NCI-H146 treated with DMSO at 0.1 percent for 48 hours (cell line): Measurements from ENCODE around the gene CARM1.
A peak's percentile ranks its signal among the peaks of the same experiment; 100 is the strongest.
"Not testable (repeated sequence)": the region's sequence is repeated elsewhere in the genome, so short reads cannot be mapped to it uniquely, and the experiment has no call there.

Source experiments
- DNase-seq: peaks from one replicate; lab custom pipeline; 2025; ENCODE audit not compliant: unreplicated experiment; lab: John Stamatoyannopoulos, UW

The CARM1 gene

DNA sequence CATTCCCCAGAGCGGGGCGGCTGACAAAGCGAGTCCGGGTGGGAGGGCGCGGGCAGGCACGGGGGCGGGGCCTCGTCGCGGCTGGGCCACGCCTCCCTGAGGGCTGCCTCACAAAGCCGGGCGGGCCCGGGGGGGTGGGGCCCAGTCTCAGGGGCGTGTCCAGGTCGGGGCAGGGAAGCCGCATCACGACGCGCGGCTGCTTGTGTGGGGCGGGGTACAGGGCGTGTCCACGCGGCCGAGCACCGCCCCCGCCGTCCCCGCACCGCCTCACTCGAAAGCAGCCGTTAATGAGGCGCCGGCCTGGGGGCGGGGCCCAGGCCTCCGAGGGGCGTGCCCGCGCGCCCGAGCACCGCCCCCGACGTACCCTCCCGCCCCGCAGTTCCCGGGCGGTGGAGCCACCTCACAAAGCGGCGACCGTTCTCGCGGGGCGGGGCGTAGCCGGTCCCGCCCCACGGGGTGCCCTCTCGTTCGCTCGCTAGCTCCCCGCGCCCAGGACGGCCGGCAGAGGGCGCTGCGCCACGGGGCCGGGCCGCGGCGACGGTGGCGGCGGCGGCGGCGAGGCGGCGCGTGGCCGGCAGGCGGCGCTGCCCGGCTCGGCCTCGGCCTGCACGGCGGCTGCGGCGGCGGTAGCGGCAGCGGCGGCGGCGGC, at the start of gene CARM1:
Gene CARM1 (plus strand): TSS at position 599 of the 649 bp plus-strand sequence. CDS start 150 bp downstream, outside the sequence.
- DNase-seq = peak; percentile 98

- DNase-seq = no peak
These were observed 47.7 kb upstream of the CARM1 start for GRCh38 chr19:10823690-10824089.

DNA sequence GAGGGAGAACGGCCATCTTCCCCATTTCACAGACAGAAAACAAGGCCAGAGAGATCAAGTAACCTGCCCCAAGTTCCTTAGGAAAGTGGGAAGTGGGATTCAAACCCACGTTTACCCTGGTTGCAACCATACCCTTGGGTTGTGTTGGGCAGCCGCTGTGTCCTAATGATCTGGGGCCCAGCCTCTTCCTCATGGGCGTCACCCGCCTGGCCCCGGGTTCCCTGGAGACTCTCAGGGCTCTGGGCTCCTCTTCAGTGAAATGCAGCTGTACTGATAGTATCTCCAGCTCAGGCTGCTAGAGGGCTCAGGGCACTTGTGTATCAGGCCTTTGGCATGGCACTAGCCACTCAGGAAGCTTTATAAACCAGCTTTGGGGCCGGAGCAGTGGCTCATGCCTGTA, 45.1 kb upstream of the CARM1 start:
- DNase-seq = no peak

GRCh38 chr19:10826846-10827245, 44.5 kb upstream of the CARM1 start:
- DNase-seq = no peak

DNA sequence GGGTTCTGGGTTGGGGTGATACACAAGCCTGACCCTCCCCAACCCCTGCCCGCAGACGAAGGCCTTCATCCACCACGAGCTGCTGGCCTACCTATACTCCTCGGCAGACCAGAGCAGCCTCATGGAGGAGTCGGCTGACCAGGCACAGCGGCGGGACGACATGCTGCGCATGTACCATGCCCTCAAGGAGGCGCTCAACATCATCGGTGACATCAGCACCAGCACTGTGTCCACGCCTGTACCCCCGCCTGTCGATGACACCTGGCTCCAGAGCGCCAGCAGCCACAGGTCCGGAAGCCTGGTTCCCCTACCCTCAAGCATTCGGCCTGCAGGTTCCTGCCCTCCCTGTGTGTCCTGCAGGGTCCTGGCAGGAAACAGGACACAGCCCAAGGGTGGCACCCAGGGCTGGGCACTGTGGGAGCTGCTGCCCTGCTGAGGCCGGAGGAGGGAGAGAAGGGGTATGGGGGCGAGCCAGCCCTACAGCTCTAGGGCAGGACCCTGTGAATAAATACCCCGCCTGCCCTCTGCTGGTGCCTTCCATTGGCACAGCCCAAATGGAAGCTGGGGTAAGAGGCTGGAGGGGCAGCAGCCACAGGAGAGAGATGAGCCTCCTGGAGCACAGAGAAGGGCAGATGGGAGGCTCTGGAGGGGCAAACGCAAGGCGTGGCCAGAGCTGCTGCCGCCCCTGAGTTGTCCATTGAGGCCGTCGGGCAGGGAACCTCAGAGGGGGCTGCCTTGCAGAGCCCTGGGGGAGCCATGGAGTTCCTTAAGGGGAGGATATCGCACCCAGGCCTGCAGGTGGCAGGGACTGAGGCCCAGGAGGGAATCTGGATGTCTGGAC, 42.2 kb upstream of the CARM1 start:
- DNase-seq = no peak

GRCh38 chr19:10829967-10830366, 41.4 kb upstream of the CARM1 start:
- DNase-seq = no peak

DNA sequence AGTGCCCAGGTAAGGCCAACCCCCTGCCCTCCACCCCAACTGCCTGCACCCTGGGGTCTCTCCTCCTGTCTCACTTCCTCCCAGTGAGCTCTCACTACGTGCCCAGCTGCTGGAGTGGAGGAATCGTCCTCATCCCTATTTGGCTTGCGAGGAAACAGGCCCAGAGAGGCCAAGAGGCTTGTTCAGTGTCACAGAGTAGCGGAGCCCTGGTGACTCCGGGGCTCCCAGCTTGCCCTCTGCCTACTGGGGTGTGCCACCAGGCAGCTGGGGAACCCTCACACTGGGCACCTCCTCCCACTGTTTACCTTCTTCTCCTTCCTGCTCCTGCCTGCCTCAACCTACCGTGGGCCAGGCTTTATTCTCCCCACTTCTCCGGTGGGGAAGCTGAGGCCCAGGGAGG, 41.0 kb upstream of the CARM1 start:
- DNase-seq = no peak

DNA sequence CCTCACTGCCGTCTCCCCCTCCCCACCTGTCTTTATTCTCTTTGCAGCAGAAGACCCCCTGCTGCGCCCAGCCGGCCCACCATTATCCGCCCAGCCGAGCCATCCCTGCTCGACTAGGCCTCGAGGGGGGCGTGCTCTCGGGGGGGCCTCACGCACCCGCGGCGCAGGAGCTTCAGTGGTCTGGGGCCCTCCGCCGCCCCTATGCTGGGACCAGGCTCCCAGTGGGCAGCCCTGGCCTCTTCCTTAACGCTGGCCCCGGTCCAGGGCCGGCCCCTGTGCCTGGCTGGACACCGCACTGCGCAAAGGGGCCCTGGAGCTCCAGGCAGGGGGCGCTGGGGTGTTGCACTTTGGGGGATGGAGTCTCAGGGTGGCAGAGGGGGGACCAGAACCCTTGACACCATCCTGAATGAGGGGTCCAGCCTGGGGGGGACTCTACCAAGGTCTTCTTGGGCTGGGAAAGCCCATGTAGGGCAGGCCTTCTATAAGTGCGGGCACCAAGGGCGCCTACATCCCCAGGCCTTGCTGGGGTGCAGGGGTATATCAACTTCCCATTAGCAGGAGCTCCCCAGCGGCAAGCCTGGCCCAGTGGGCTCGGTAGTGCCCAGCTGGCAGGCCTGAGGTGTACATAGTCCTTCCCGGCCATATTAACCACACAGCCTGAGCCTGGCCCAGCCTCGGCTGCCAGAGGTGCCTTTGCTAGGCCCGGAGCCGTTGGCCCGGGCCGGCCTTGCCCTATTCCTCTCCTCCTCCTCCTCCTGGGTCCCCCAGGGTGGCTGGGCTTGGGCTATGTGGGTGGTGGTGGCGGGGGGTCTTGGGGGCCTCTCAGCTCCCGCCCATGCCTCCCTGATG, 40.2 kb upstream of the CARM1 start:
- DNase-seq = no peak

GRCh38 chr19:10831987-10832938, 39.1 kb upstream of the CARM1 start:
- no peak for DNase-seq

DNA sequence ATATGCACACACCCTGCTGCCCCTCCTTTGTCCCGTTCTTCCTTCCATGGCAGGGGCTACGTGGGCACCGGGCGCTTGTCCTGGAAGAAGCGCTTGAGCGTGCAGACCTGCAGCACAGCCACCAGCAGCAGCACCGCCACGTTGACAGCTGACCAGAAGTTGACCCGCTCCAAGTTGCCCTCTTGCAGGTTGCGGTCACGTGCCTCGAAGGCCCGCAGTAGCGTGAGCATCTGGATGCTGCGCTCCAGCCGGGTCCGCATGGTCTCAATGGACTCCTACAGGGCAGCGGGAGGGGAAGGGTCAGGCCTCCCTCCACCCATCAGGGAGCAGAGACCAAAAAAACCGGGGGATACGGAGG, 38.4 kb upstream of the CARM1 start:
- no peak for DNase-seq

- DNase-seq = no peak
These were observed 36.1 kb upstream of the CARM1 start for GRCh38 chr19:10835089-10835753.

- peak; percentile 100 for DNase-seq
These were observed 35.4 kb upstream of the CARM1 start, which contains the start of gene TMED1 for GRCh38 chr19:10835754-10836478. Gene TMED1 (minus strand): TSS chr19:10836212. CDS start chr19:10836191, 21 bp downstream.

- DNase-seq = peak; percentile 90
These were observed 34.6 kb upstream of the CARM1 start for GRCh38 chr19:10836479-10837330.

DNA sequence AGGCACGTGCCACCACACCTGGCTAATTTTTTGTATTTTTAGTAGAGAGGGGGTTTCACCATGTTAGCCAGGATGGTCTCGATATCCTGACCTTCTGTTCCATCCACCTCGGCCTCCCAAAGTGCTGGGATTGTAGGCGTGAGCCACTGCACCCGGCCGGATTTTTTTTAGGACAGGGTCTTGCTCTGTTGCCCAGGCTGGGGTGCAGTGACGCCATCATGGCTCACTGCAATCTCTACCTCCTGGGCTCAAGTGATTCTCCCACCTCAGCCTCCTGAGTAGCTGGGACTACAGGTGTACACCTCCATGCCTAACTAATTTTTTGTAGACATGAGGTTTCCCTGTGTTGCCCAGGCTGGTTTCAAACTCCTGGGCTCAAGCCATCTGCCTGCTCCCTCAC, 33.7 kb upstream of the CARM1 start:
- DNase-seq = not testable (repeated sequence)

- DNase-seq = no peak
These were observed 33.0 kb upstream of the CARM1 start for GRCh38 chr19:10838377-10838776.

DNA sequence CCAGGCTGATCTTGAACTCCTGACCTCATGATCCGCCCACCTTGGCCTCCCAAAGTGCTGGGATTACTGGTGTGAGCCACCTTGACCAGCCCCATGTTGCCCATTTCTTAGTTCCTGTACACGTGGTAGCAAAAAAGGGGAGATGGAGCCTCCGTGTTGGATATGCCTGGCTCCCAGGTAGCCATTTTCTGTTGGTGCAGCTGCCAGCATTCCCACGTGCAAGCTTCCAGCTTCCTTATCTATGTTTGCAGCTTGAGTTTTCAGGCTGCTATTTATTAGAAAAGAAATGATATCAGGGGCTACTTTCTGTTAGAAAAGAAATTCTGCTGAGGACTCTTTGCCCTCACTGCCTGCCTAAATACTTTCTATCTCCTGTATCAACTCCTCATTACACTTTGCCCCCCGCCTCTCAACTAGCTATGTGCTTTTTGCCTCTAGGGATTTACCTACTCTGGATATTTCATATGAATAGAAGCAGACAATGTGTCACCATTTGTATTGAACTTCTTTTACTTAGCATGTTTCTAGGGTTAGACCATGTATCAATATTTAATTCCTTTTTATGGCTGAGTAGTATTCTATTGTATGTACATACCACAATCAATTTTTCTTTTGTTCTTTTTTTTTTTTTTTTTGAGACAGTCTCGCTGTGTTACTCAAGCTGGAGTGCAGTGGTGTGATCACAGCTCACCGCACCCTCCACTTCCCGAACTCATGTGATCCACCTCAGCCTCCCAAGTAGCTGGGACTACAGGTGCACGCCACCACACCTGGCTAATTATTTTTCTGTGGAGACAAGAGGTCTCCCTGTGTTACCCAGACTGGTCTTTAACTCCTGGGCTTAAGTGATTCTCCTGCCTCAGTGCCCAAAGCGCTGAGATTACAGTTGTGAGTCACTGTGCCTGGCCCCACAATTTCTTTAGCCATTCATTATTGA, 32.0 kb upstream of the CARM1 start:
- no peak for DNase-seq

DNA sequence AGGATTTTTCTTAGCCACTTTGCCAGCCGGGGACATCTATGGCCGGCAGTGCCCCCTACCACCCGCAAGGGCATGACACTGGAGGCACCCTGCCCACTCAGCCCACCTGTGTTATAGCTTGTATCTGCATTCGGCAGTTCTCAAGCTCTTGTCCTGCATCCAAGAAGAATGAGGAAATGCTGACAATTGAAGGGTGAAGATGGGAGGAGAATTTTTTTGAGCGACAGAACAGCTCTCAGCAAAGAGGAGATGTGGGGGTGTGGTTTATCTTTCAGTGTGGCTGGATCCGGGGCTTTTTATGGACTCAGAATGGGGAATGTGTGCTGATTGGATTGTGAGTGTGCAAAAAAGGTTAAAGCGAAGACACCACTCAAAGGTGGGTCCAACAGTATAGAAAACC, 28.6 kb upstream of the CARM1 start:
- DNase-seq = no peak
